ENCODE data around the gene TBC1D10A.

GRCh38 chr22:30260682-30261081 lies 66.1 kb downstream of the TBC1D10A start:
- no peak for TF ChIP-seq POLR2A (IDR thresholded peaks at IDR 0.05)
- TF ChIP-seq CTCF (IDR thresholded peaks at IDR 0.05), result no peak
